Loucy (cell line): ENCODE results near the gene CANT1.

Source experiments
- H2AFZ ChIP-seq: fragments of 200-600 bp; sonication (generic); 2 replicates; pipeline ENCODE4 v1.6.0; 2016; ENCODE audit warnings: antibody characterized with exemption, mild to moderate bottlenecking, low read length, moderate library complexity
- H3F3A ChIP-seq: fragments of 200-600 bp; 2 replicates; pipeline ENCODE4 v1.6.0; 2016; ENCODE audit warnings: antibody characterized with exemption, low read depth, mild to moderate bottlenecking
- H3K27me3 ChIP-seq: fragments of 200-600 bp; sonication (generic); 2 replicates; pipeline ENCODE4 v1.6.1; 2014; ENCODE audit warnings: low read length, mild to moderate bottlenecking; ENCODE audit not compliant: insufficient read depth, poor library complexity, severe bottlenecking
- H3K36me3 ChIP-seq: fragments of 200-600 bp; sonication (generic); 2 replicates; pipeline ENCODE4 v1.6.1; 2016; ENCODE audit warnings: low read length; ENCODE audit not compliant: insufficient read depth
- H3K4me1 ChIP-seq: fragments of 200-600 bp; sonication (generic); 2 replicates; pipeline ENCODE4 v1.5.1; 2014; ENCODE audit warnings: low read length, mild to moderate bottlenecking; ENCODE audit not compliant: insufficient read depth, poor library complexity, severe bottlenecking
- H3K4me2 ChIP-seq: fragments of 200-600 bp; sonication (generic); 2 replicates; pipeline ENCODE4 v1.6.0; 2014; ENCODE audit warnings: antibody characterized with exemption, low read length, low read depth, mild to moderate bottlenecking; ENCODE audit not compliant: poor library complexity, severe bottlenecking
- H3K4me3 ChIP-seq: fragments of 200-600 bp; sonication (generic); 2 replicates; pipeline ENCODE4 v1.5.1; 2014; ENCODE audit warnings: low read length, mild to moderate bottlenecking, mixed read lengths; ENCODE audit not compliant: poor library complexity, severe bottlenecking
- H3K79me2 ChIP-seq: fragments of 200-600 bp; sonication (generic); 2 replicates; pipeline ENCODE4 v1.6.1; 2014; ENCODE audit warnings: low read length; ENCODE audit not compliant: insufficient read depth
- H3K9ac ChIP-seq: fragments of 200-600 bp; sonication (generic); 2 replicates; pipeline ENCODE4 v1.6.0; 2014; ENCODE audit warnings: mild to moderate bottlenecking, low read depth, low read length, moderate library complexity; ENCODE audit not compliant: poor library complexity, severe bottlenecking
- H3K9me2 ChIP-seq: fragments of 200-600 bp; sonication (generic); replicated peaks from 2 replicates; pipeline ENCODE4 v1.6.1; 2016; ENCODE audit warnings: low read depth, low read length, mixed read lengths
- H3K9me3 ChIP-seq: fragments of 200-600 bp; sonication (generic); 2 replicates; pipeline ENCODE4 v1.6.1; 2014; ENCODE audit warnings: mild to moderate bottlenecking, antibody characterized with exemption, low read length, low read depth; ENCODE audit not compliant: insufficient read depth
- H4K20me1 ChIP-seq: fragments of 200-600 bp; sonication (generic); 2 replicates; pipeline ENCODE4 v1.6.0; 2014; ENCODE audit warnings: antibody characterized with exemption, low read length, mild to moderate bottlenecking; ENCODE audit not compliant: insufficient read depth, poor library complexity, severe bottlenecking
- CTCF ChIP-seq: fragments of 200-600 bp; sonication (generic); conservative IDR thresholded peaks from 2 replicates; pipeline ENCODE4 v1.5.1; 2014; ENCODE audit warnings: mild to moderate bottlenecking, antibody characterized with exemption, low read length
- EZH2phosphoT487 ChIP-seq: fragments of 200-600 bp; IDR thresholded peaks from 2 replicates; pipeline ENCODE4 v1.6.1; 2018; ENCODE audit warnings: antibody characterized with exemption, mild to moderate bottlenecking, moderate library complexity, borderline replicate concordance

CANT1 gene

GRCh38 chr17:79041041-79041570, 31.5 kb upstream of the CANT1 start:
- Histone ChIP-seq H4K20me1 (no peaks in the 10 kb centered on the region), H3K4me2 (no peak overlapping the region), H3K36me3 (no peaks in the 10 kb centered on the region), H3K4me3 (no peak overlapping the region), H3K27me3 (no peaks in the 10 kb centered on the region), H3K9me3 (no peaks in the 10 kb centered on the region), H3K9me2 (no peaks in the 10 kb centered on the region), H3F3A (no peaks in the 10 kb centered on the region), H2AFZ (no peak overlapping the region), H3K4me1 (no peaks in the 10 kb centered on the region), H3K9ac (no peak overlapping the region), H3K79me2 (no peaks in the 10 kb centered on the region)
- TF ChIP-seq CTCF (no peak), EZH2phosphoT487 (no peak)

GRCh38 chr17:79039886-79040285, 30.3 kb upstream of the CANT1 start:
- no peaks in the 10 kb centered on the region for H3K9me3 ChIP-seq
- H3F3A ChIP-seq, result no peaks in the 10 kb centered on the region
- no peak overlapping the region for H3K9ac ChIP-seq
- H2AFZ ChIP-seq, result no peak overlapping the region
- H3K27me3 ChIP-seq, result no peaks in the 10 kb centered on the region
- no peaks in the 10 kb centered on the region for H3K4me1 ChIP-seq
- H4K20me1 ChIP-seq, result no peaks in the 10 kb centered on the region
- H3K4me2 ChIP-seq, result no peak overlapping the region
- H3K4me3 ChIP-seq, result no peak overlapping the region
- H3K36me3 ChIP-seq, result no peaks in the 10 kb centered on the region
- H3K9me2 ChIP-seq, result no peaks in the 10 kb centered on the region
- H3K79me2 ChIP-seq, result no peaks in the 10 kb centered on the region
- TF ChIP-seq CTCF (no peak), EZH2phosphoT487 (no peak)

- Histone ChIP-seq H3K9me3 (no peaks in the 10 kb centered on the region), H3K79me2 (no peaks in the 10 kb centered on the region), H3K9ac (no peak overlapping the region), H3K4me1 (no peaks in the 10 kb centered on the region), H2AFZ (no peak overlapping the region), H3K4me2 (no peak overlapping the region), H3K9me2 (no peaks in the 10 kb centered on the region), H4K20me1 (no peaks in the 10 kb centered on the region), H3F3A (no peaks in the 10 kb centered on the region), H3K27me3 (no peaks in the 10 kb centered on the region), H3K4me3 (no peak overlapping the region), H3K36me3 (no peaks in the 10 kb centered on the region)
- TF ChIP-seq EZH2phosphoT487 (no peak), CTCF (no peak)
These were observed 29.6 kb upstream of the CANT1 start for GRCh38 chr17:79039171-79039570.
